Prostate gland (tissue), 2 donors: Measurements from ENCODE around the gene FOXC1. TPM values are rescaled to one million over a fixed set of nuclear protein-coding genes. Genes with fewer than 3 reads are reported as not detected.

ENCODE experiments used
- DNase-seq: peaks from one replicate; pipeline ENCODE4 v3.0.0-alpha.2; 2019; ENCODE audit warnings: low spot score
- H3K27ac ChIP-seq, 2 donors: fragments of 200-600 bp; sonication (generic); 2 replicates each; pipeline ENCODE4 v1.5.1; 2017 to 2019
- H3K27me3 ChIP-seq: fragments of 200-600 bp; sonication (generic); replicated peaks from 2 replicates; pipeline ENCODE4 v1.5.1; 2019; ENCODE audit not compliant: insufficient read depth
- H3K36me3 ChIP-seq, 2 donors: fragments of 200-600 bp; sonication (generic); 1 replicate in 1 of 2; 2 replicates in 1 of 2; pipeline versions ENCODE4 v1.5.1 to v1.8.1; 2017 to 2019
- H3K4me1 ChIP-seq: fragments of 200-600 bp; sonication (generic); replicated peaks from 2 replicates; pipeline ENCODE4 v1.5.1; 2019
- H3K4me3 ChIP-seq, 2 donors: fragments of 200-600 bp; sonication (generic); 2 replicates each; pipeline ENCODE4 v1.5.1; 2017 to 2019
- H3K9me3 ChIP-seq: fragments of 200-600 bp; sonication (generic); 2 replicates; pipeline ENCODE4 v1.5.1; 2017
- POLR2A ChIP-seq: fragments of 450-650 bp; IDR thresholded peaks from one replicate; pipeline ENCODE4 v1.6.1; 2016; ENCODE audit warnings: antibody characterized with exemption, mild to moderate bottlenecking
- POLR2AphosphoS5 ChIP-seq: sonication (generic); formaldehyde crosslinking; IDR thresholded peaks from one replicate; pipeline ENCODE4 v1.6.1; 2017; ENCODE audit warnings: antibody characterized with exemption
- WGBS: methylation state at CpG from one replicate; pipeline ENCODE4 v1.1.5; 2018; 5-methylcytosine and 5-hydroxymethylcytosine counted together
- intact Hi-C: fragments of 100-400 bp; cut with DNase I; formaldehyde crosslinking; loops from one replicate; pipeline ENCODE4 v1.14.2; 2022
- total RNA-seq, 2 donors: library from RNA; depleted of rRNA; stranded (reverse); fragments of >200 nt; gene quantifications; one replicate each; pipeline ENCODE4 v1.1.0, GENCODE V29; 2016
- TF ChIP-seq, protein P1 (sequence below), 4 experiments: fragments of 200-600 bp in 2 of 4; fragments of 450-650 bp in 2 of 4; sonication (generic) in 2 of 4; IDR thresholded peaks; 1 replicate in 3 of 4; 2 replicates in 1 of 4; pipeline ENCODE4 v1.5.1; 2016 to 2019; ENCODE audit warnings: antibody characterized with exemption in 4 of 4, mild to moderate bottlenecking in 2 of 4, moderate library complexity in 2 of 4

Gene FOXC1
- total RNA-seq, 2 donors from 2014 or later = 9.2 to 11.2 TPM

DNA sequence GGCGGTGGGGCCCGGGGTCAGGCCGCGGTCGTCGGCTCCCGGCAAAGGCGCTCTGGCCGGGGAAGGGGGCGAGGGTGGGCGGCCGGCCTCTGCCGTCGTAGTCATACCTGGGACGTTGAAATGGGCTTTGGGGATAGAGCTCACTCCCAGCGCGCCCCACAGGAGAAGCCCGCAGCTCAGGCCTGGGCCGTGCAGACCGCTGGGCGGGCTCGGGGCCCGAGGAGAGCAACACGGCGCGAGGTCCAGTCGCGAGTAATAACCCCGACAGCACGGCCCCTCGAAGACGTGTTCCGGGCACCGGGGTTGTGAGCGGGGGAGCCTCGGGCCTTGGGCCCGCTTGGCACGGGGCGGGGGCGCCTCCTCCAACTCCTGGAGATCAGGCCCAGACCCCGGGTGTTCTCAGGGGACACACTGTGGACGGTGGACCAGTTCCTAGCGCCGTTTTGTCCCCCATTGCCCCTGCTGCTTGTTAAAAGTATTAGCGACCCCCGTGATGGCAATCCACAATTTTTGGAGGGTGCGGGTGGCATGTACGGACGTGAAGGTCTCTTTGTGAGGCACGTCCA lies 10.9 kb downstream of the FOXC1 start:
- no peaks in the 10 kb centered on the region for H3K4me1 ChIP-seq
- H3K4me3 ChIP-seq = no peak overlapping the region
- TF ChIP-seq POLR2AphosphoS5 (no peak), POLR2A (no peak)
- TF ChIP-seq, protein P1, sequence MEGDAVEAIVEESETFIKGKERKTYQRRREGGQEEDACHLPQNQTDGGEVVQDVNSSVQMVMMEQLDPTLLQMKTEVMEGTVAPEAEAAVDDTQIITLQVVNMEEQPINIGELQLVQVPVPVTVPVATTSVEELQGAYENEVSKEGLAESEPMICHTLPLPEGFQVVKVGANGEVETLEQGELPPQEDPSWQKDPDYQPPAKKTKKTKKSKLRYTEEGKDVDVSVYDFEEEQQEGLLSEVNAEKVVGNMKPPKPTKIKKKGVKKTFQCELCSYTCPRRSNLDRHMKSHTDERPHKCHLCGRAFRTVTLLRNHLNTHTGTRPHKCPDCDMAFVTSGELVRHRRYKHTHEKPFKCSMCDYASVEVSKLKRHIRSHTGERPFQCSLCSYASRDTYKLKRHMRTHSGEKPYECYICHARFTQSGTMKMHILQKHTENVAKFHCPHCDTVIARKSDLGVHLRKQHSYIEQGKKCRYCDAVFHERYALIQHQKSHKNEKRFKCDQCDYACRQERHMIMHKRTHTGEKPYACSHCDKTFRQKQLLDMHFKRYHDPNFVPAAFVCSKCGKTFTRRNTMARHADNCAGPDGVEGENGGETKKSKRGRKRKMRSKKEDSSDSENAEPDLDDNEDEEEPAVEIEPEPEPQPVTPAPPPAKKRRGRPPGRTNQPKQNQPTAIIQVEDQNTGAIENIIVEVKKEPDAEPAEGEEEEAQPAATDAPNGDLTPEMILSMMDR (IDR thresholded peaks at IDR 0.05) = no peak
- H3K9me3 ChIP-seq = no peaks in the 10 kb centered on the region
- intact Hi-C loops = no loop called here
- H3K36me3 ChIP-seq = no peaks in the 10 kb centered on the region
- DNase-seq = no peak
- H3K27ac ChIP-seq = peak overlapping the region; percentile 26 to 61
- H3K27me3 ChIP-seq = peaks cover 3% of the 10 kb centered on the region
- 81% methylated on average over 36 of the region's 50 CpGs for WGBS

DNA sequence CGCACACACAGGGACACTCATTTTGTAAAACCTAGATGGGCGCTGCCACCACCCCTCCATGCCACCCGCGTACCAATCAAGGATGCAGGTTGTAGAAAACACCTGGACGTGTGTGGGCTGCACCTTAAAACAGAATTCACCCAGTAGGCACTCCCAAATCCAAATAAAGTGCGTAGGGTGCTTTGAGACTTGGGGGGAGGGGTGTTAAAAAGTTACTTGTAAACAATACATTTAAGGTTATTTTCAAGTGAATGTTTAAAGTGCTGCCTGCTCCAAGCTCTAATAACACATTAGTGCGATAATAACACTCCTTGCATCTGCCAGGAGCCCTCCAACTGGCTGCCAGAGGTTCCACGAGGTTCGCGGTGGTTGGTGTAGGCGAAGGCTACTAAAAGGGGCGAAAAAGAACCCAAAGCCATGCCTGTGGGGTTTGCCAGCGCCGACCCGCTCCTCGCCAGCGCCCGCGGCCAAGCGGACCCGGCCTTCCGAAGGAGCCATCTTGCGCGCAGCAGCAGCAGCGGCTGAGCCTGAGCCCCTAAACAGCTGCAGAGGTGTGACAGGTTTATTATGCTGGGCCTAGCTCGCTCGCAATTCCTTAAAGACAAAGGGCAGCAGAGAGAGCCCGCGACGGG lies 11.5 kb downstream of the FOXC1 start:
- Histone ChIP-seq H3K27me3 (peaks cover 3% of the 10 kb centered on the region), H3K36me3 (no peaks in the 10 kb centered on the region), H3K4me1 (no peaks in the 10 kb centered on the region), H3K9me3 (no peaks in the 10 kb centered on the region), H3K4me3 (no peak overlapping the region), H3K27ac (peak overlapping the region; percentile 26 to 61)
- no peak for DNase-seq
- TF ChIP-seq POLR2A = no peak
- TF ChIP-seq, protein P1 (IDR thresholded peaks at IDR 0.05) = no peak
- no peak for TF ChIP-seq POLR2AphosphoS5
- intact Hi-C loops = no loop called here
- WGBS = 91% methylated on average over 30 of the region's 30 CpGs

DNA sequence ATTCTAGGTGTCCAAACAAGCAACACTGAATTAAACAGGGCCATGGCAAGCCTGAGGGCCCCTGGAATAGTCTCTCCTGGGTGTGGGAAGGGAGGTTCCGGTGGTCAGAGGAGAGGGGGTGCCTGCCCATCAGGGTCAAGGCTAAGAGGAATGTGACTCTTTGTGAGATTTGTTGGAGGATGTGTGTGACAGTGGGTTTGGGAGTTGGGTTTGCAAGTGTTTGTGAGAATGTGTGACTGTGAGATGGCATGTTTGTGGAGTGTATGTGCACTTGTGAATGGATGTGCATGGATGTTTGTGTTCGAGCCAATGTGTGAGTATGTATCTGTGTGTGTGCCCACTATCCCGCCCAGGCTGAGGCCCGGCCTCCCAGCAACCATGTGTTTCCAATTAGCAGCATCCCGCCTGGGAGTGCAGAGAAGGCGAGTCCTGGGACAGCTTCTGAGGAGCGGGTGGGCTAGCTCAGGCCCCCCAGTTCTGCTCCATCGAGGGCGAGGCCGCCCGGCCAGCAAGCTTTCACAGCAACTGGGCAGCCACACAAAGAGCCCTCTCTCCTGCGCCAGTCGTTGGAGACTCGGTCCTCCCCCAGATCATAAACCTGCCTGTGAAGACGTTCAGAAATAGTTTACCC lies 12.6 kb downstream of the FOXC1 start:
- Histone ChIP-seq H3K4me1 (no peaks in the 10 kb centered on the region), H3K4me3 (no peak overlapping the region), H3K9me3 (no peaks in the 10 kb centered on the region), H3K27me3 (peaks cover 3% of the 10 kb centered on the region), H3K27ac (peak overlapping the region; percentile 20 to 27), H3K36me3 (no peaks in the 10 kb centered on the region)
- DNase-seq = no peak
- intact Hi-C loops = no loop called here
- TF ChIP-seq POLR2AphosphoS5 (no peak), POLR2A (no peak)
- TF ChIP-seq, protein P1 (IDR thresholded peaks at IDR 0.05) = no peak
- WGBS = 80% methylated on average over 15 of the region's 15 CpGs

DNA sequence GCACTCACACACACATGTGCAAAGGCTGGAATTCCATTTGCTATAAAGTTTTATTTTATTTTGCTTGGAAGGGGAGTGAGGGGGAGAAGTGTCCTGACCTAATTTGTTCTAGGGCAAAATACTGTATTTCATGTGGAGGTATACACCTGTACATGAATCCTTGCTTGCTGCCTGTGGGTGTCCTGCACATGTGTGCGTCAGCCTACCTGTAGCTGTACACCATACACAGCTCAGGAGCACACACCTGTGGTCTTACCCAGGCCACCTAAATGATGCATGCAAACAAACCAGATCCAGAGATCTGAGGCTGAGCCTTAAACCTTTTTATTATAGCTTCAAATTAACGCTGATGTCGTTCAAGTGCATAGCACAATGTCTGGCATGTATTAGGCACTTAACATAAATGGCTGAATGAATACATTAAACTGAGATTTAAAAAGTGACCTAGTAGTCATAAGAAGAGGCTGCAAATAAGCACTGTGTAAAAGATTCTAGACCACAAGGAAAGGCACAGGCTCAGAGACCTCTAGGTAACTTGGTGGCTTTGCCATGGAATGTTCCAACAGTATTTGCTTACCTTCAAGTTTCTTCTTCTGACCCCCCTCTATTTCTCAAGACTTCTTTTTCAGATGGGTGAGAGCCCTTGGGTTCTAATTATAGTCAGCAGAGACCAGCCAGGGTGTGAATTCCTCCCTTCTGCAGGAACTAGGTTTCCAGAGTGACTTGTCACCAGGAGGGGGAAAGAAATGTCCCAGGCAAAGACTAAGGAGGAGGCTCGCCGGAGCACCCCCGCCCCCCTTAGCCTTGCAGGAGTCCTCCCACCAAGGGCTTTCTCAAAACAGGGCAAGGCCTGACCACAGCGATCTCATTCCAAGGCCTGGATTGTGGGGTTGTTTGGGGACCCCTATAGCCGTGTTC lies 13.4 kb downstream of the FOXC1 start:
- intact Hi-C loops = no loop called here
- no peaks in the 10 kb centered on the region for H3K36me3 ChIP-seq
- no peaks in the 10 kb centered on the region for H3K4me1 ChIP-seq
- no peak for DNase-seq
- peaks cover 3% of the 10 kb centered on the region for H3K27me3 ChIP-seq
- WGBS = 85% methylated on average over 8 of the region's 8 CpGs
- no peaks in the 10 kb centered on the region for H3K9me3 ChIP-seq
- no peak for TF ChIP-seq POLR2A
- TF ChIP-seq, protein P1 (IDR thresholded peaks at IDR 0.05) = no peak
- TF ChIP-seq POLR2AphosphoS5 = no peak
- H3K4me3 ChIP-seq = no peak overlapping the region
- peak overlapping the region; percentile 62 to 75 for H3K27ac ChIP-seq
